Spleen (tissue), 7 donors: Measurements from ENCODE around the gene CNOT2.

Source experiments
- CTCF ChIP-seq, 11 experiments: fragments of 200-600 bp in 7 of 11; fragments of 450-650 bp in 4 of 11; sonication (generic) in 4 of 11; IDR thresholded peaks in 8 of 11; conservative IDR thresholded peaks in 3 of 11; 1 replicate in 7 of 11; 2 replicates in 4 of 11; pipeline versions ENCODE4 v1.4.0 to v1.8.0; 2016 to 2021; ENCODE audit warnings: antibody characterized with exemption in 11 of 11, inconsistent platforms in 4 of 11, mild to moderate bottlenecking in 1 of 11
- POLR2A ChIP-seq, 3 donors: fragments of 450-650 bp; IDR thresholded peaks; one replicate each; pipeline ENCODE4 v1.5.1; 2017; ENCODE audit warnings: antibody characterized with exemption in 3 of 3, mild to moderate bottlenecking in 1 of 3
- POLR2AphosphoS5 ChIP-seq, 3 donors: sonication (generic); formaldehyde crosslinking; IDR thresholded peaks; one replicate each; pipeline ENCODE4 v1.5.1; 2017; ENCODE audit warnings: antibody characterized with exemption in 3 of 3
- donor health status: DM: no; HTN: no; CAD: no; lungs with moderate emphysema.
- donor health status: DM: no; HTN: no; CAD: no.
- donor health status: DM: no; HTN: no; CAD: no.

GRCh38 chr12:70365648-70366518 is 122.7 kb downstream of the CNOT2 start, which contains the start of gene KCNMB4:
- TF ChIP-seq CTCF (IDR thresholded peaks at IDR 0.05 in 8 of 11, conservative IDR thresholded peaks at IDR 0.05 in 3 of 11) (no peak), POLR2A (IDR thresholded peaks at IDR 0.05) (no peak), POLR2AphosphoS5 (IDR thresholded peaks at IDR 0.05) (peak in 2 of 3 donors; percentile 54 to 55)
